COLO668 (cell line): ENCODE data around the gene SPP1.

Experiments used
- DNase-seq: peaks from one replicate; lab custom pipeline; 2025; ENCODE audit not compliant: unreplicated experiment; lab: John Stamatoyannopoulos, UW

The SPP1 gene

DNA sequence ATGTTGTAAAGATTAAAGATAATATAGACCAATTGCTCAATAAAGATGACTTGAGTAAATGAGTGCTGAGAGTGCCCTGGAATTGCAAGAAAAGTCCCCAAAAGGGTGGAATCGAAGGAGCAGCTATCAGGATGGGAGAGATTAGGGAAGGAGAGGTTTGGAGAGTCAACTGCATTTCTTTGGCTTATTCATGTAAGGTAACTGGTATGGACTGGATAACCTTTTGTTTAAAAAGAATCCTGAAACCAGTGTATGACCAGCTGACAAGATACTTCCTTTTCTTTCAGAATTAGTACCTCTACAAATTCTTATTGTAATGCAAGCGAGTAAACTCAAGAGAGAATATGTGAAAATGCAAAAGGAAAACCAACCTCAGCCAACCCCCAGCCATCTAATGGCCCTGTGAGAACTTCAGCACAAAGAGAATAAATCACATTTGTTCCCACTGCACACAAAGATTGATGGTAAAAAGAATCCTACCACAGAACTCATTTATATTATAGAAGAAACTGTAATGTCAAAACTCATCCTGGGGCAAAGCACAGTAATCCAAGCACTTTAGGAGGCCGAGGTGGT lies 24.5 kb upstream of the SPP1 start:
- DNase-seq = no peak

DNA sequence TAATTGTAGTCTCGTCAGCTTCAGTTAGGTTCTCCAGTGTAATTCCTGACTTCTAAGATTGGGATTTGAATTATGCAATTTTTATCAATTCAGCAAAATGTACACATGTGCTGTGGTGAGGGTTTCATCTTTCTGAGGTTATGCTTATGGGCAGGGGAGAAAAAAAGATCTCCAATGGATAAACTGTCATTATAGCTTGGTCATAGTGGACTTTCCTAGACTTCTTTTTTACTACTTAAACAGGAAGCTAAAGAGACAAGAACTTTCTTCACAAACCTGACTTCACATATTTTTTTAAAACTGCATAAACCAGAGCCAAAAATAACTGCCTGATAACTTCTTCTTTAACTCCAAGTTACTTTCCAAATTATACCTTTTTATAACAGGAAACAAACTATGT lies 21.7 kb upstream of the SPP1 start:
- DNase-seq = no peak

DNA sequence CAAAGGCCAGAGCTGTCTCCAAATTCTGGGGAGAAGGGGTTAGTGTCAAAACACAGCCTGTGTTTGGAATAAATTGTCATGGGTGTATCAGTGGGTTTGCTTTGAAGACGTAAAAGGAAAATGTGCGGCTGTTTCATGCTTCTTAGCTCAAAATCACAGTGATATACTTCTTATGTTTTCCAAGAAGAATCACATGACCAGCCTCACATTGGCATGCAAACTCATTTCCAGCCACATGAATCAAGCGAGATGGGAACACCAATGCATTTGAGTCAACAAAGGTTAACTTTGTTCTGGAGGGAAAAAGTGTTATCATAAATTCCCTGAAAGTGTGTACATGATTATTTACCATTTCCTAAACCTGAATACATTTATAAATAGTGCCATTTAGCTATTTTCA lies 19.0 kb upstream of the SPP1 start:
- no peak for DNase-seq

DNA sequence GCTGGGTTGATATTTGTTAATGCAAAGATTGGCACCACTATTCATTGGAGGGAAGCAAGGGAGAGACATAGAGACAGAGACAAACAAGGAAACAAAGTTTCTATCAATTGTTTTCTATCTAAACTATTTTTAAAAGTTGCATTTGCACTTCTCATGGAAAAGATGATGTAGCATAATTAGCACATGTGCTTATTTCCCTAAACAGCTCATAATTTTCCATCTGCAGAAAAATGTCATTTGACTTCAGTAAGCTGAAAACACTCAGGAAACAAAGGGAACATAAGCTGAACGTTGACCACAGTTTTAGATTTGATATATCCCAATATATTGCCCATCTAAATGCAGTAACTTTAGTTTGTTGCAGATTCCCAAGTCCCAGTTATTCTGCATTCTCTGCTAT lies 18.5 kb upstream of the SPP1 start:
- DNase-seq = no peak

DNA sequence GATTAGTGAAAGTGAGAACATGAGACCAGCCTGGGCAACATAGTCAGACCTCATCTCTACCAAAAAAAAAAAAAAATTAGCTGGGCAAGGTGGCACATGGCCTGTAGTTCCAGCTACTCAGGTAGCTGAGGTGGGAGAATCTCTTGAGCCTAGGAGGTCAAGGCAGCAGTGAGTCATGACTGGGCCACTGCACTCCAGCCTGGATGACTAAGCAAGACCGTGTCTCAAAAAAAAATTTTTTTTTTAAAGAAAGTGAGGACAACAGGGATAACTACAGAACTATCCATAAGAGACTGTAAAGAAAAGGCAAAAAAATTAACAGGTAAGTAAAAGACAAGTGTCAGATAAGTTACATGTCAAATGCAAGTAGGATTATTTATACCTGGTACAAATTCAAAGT lies 13.5 kb upstream of the SPP1 start:
- DNase-seq = no peak

DNA sequence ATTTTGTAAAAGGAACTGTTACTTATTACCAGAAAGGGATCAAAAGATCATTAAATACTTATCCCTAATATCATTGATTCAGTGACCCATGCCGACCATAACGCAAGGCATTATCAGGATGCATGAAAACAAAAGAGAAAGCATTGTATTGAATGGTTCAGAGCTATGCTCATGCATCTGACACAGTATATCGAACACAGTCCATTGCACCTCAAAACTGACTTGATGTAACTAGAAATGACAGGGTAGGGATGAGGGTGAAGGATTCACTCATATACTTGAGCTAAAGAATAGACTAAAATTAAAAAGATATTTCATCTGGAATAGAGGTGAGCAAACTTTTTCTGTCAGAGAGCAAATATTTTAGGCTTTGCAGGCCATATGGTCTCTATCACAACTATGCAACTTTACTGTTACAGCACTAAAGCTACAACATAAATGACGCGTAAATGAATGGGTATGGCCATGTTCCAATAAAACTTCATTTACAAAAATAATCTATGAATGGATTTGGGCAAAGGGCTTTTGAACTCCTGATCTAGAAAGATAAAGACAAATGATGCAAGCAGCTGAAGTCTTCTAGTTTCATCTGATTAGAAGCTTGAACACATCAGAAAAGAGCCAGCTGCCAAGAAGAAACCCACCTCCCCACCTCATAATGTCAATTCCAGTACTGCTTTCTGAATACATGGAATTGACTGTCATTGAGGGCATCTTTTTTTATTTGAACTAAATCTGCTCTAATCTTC lies 12.9 kb upstream of the SPP1 start:
- no peak for DNase-seq

DNA sequence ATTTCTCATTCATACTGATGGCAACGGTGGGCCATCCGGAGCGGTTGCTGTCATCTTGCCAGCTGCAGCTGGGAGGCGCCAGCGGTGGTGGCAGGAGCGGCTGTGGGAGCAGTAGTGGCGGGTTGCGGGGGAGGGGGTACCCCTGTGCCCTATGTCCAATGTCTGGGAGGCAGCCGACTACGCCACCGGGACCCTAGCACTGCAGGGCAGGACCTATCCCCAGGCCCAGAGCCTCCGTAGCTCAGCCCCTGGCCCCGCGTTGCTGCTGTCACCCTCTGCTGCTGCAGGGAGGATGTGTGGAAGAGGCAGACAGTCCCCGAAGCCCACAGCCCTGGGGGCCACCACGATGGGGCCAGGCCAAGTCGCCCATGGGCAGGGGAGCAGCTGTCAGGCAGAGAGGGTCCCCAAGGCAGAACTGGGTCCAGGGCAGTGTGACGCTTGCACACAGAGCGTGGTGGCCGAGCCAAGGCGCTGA lies 10.0 kb upstream of the SPP1 start:
- DNase-seq = no peak

DNA sequence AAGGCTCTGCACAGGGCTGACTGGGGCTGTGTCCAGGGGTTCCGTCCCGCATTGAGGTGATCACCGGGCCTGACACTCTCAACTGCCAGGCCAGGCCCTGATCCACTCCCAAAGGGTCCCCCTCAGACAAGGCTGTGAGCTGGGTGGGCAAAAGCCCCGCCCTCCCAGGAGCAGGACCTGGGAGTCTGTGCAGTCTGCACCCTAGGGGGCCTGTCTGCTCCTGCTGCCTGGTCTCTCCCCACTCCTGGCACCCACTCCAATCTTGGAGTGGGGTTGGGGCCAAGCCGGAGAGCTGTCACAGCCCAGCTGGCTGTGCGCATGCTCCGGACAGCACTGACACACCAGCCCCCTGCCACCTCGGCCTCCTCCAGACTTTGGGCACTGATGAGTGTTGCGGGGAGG lies 9.4 kb upstream of the SPP1 start:
- DNase-seq = no peak

DNA sequence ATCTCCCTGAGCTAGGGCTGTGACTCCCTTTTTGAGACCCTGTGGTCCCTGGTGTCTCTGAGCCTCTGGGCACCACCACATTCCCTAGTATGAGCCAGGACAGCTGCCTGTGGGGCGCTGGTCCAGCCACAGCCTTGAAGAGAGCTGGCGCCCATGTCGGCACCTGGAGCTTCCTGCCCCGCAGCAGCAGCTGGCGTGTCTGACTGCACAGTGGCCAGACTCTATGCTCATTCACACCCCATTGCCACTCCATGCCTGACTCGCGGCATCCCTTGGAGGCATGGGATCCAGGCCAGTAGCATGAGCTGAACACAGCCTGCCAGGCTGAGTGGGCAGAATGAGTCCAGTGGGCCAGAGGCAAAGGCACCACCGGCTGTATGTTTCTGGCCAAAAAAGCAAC lies 8.3 kb upstream of the SPP1 start:
- DNase-seq = no peak

DNA sequence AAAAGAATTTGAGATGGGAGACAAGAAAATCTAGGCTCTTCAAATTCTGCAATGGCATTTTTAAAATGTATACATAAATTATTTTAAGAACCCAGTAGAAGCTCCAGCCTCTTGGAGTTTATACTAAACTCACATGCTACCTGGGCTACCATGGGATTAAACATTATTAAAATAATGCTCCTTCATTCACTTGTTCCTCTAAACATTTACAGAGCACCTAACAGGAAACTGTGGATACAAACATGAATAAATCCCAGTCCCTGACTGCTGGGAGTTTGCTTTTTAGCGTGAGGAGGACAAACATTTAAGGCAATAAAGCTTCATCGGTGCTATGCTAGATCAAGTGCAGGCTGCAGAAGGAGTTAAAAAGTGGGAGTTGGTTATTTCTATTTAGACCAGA lies 5.4 kb upstream of the SPP1 start:
- no peak for DNase-seq

DNA sequence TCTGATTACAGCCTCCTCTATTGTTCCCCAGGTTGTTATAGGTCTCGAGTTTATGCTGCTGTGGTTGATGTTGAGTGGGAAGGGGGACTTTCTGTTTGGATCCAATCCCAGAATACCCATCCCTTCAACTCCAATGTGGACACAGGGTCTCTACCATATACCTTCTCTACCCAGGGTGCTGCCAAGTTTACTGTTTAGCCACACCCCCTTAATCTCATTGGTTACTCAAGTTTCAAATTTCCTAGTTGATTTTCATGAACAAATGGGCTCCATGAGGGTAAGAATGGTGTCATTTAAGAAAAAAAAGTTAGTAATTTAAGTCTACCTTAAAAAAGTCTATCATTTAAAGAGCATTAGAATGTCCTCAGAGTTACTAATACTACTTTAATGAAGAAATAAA lies 3.6 kb upstream of the SPP1 start:
- no peak for DNase-seq

DNA sequence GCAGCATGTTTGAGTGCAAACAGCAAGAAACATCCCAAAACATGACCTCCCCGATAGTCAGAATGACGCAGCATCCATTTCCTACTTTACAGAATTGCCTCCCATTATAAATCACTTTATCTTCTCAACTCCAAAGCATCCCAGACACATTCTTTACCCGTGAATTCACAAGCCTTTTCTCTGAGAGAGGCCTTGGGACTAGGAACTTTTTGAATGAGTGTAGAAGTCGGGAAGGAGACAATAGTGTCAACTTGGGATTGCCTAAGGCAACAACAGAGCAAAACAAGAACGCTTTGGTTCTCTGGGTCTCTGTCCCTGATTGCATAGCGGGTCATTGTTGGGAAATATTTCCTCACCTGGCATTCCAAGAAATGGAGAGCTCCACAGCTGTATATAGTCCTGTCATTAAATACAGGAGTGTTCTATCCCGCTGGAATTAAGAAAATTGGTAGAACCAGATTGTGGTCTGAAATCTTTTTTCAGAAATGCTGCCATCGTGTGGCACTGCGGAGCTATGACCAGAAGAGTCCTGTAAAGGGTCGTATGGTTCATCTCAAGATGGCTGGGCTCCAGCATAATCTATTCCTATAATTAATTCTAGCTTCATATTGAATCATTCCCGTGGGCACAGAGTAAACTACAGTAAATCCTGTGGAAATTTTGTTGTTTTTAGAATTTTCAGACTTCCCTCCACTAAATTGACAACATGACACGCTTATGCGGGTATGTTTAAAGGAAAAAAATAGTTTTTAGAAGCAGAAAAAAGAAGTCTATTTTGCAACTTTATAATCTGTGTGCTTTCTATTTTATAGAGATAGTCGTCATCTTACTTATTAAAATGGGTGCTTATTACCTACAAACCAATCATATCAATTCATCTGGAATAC lies 2.0 kb upstream of the SPP1 start:
- DNase-seq = peak; percentile 27

DNA sequence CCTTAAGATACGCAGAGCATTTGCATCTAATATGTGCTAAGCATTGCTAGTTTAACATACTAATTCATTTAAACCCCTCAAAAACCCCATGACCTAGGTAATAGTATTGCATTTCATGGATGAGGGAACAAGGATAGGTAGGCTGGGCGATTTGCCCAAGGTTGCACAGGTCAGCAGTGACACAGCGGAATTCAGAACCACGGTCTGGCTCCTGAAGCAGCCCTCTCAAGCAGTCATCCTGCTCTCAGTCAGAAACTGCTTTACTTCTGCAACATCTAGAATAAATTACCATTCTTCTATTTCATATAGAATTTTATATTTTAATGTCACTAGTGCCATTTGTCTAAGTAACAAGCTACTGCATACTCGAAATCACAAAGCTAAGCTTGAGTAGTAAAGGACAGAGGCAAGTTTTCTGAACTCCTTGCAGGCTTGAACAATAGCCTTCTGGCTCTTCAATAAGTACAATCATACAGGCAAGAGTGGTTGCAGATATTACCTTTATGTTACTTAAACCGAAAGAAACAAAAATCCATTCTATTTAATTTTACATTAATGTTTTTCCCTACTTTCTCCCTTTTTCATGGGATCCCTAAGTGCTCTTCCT lies 555 bp upstream of the SPP1 start:
- DNase-seq = no peak

DNA sequence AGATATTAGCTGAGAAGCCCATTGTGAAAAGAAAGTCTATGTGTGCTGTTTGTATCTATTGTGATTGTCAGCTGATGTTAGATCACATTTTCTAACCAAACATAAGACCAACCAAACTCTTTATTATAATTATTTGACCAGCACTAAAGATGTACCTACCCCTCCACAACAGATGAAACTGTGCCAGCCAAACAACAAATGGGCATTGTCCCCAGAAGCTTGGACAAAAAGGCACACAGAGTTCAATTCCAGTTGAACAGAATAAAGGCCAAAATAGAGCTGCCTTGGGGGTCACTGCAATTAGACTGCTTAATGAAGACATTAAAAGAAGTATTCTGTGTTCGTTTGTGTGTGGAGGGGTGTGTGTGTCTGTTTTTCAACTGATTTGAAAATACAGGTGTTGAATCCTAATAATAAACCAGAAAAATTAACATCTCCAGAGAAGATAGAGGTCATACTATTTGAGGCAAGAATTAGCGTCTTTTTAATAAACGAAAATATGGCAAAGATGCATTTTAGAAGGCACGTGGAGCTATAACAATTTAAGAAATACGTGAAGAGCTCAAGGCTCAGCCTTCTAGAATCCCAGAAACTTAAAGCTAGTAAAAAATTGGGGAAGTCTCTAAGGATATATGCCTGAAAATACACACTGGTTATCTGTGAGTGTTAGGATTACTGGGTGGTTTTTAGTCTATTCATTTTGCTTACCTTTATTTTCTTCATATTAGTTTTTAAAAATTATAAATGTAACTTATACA lies 2.2 kb downstream of the SPP1 start:
- no peak for DNase-seq

DNA sequence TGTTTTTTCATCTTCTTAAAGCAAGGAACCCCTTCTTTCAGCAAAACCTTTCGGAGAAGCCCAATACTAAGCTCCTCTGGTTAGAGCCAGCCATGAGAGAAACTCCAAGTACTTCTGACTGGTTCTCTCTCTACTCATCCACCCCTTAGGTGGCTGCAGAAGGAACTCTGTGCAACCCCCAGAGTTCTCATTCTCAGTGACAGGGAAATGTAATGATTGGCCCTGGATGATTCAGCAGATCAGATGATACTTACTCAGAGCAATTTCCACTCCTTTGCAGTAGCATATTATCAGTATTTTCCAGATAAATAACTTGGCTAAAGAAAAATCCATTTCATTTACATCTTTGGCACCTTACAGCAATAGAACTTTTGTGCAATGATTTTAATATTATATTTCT lies 3.2 kb downstream of the SPP1 start:
- DNase-seq = no peak

DNA sequence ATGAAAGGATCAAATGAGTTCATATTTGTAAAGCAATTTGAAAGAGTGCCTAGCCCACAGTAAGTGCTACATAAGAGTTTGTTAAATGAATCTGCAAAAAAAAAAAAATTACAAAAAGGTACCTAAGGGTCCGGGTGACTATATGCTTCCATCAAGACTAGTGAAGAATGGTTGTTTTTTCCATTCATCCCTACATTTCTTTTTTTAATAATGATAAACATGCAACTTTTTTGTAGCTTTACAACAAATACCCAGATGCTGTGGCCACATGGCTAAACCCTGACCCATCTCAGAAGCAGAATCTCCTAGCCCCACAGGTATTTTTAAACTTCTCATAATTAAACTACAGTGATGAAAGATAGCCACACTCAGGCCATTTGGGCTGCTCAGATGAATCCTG lies 4.3 kb downstream of the SPP1 start:
- no peak for DNase-seq

DNA sequence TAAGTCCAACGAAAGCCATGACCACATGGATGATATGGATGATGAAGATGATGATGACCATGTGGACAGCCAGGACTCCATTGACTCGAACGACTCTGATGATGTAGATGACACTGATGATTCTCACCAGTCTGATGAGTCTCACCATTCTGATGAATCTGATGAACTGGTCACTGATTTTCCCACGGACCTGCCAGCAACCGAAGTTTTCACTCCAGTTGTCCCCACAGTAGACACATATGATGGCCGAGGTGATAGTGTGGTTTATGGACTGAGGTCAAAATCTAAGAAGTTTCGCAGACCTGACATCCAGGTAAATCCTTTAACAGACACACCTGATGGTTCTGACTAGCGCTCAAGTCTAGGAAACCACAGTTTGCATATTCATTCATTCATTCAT lies 6.0 kb downstream of the SPP1 start:
- DNase-seq = no peak

DNA sequence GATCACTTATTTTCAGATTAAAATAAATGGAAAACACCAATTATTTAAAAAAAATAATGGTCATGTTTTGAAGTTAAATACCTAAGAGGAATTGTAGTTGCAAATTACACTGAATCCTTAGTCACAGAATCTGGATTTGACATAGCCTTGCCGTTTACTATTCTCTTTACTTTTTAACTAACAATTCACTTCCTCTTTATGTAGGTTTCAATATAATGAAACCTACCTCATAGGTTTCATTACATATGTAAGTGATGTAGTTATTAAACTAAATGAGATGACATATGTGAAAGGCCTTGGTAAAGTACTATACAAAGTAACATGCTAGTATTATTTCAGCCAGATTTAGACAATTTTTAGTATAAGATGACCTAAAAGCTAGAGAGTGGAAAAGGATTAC lies 6.5 kb downstream of the SPP1 start:
- DNase-seq = no peak

DNA sequence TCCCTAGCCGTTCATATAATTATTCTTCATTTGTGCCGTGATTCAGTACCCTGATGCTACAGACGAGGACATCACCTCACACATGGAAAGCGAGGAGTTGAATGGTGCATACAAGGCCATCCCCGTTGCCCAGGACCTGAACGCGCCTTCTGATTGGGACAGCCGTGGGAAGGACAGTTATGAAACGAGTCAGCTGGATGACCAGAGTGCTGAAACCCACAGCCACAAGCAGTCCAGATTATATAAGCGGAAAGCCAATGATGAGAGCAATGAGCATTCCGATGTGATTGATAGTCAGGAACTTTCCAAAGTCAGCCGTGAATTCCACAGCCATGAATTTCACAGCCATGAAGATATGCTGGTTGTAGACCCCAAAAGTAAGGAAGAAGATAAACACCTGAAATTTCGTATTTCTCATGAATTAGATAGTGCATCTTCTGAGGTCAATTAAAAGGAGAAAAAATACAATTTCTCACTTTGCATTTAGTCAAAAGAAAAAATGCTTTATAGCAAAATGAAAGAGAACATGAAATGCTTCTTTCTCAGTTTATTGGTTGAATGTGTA lies 7.0 kb downstream of the SPP1 start:
- no peak for DNase-seq

DNA sequence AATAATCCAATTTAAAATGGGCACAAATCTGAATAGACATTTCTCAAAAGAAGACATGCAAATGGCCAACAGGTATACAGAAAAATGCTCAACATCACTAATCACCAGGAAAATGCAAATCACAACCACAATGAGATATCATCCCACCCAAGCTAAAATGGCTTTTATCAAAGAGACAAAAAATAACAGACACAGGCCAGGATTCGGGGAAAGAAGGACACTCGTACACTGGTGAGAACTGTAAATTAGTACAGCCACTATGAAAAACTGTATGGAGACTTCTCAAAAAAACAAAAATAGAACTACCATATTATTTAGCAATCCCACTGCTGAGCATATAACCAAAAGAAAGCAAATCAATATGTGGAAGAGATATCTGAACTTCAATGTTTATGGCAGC lies 8.5 kb downstream of the SPP1 start:
- no peak for DNase-seq
